Gastroesophageal sphincter (tissue), 4 donors: ENCODE results near the gene TRIM63. TPM values are rescaled to one million over a fixed set of nuclear protein-coding genes. Genes with fewer than 3 reads are reported as not detected.

ENCODE experiments used
- ATAC-seq: fragments of 150-250 bp; one replicate; pipeline ENCODE4 v1.9.1; 2016; ENCODE audit warnings: mild to moderate bottlenecking, moderate library complexity
- H3K27ac ChIP-seq, 4 donors: fragments of 200-600 bp; sonication (generic) in 3 of 4; 1 replicate in 3 of 4; 2 replicates in 1 of 4; pipeline ENCODE4 v1.5.1; 2016 to 2019
- H3K27me3 ChIP-seq: fragments of 200-600 bp; sonication (generic); one replicate; pipeline ENCODE4 v1.5.1; 2019
- H3K36me3 ChIP-seq, 2 donors: fragments of 200-600 bp; sonication (generic); one replicate each; pipeline ENCODE4 v1.5.1; 2019; ENCODE audit warnings: control low read depth in 1 of 2
- H3K4me1 ChIP-seq, 3 donors: fragments of 200-600 bp; sonication (generic); 1 replicate in 2 of 3; 2 replicates in 1 of 3; pipeline ENCODE4 v1.5.1; 2016 to 2019; ENCODE audit warnings: control low read depth in 2 of 3
- H3K4me3 ChIP-seq, 2 donors: fragments of 200-600 bp; sonication (generic); one replicate each; pipeline ENCODE4 v1.5.1; 2019; ENCODE audit warnings: mild to moderate bottlenecking in 1 of 2, moderate library complexity in 1 of 2
- H3K9me3 ChIP-seq, 3 donors: fragments of 200-600 bp; sonication (generic); one replicate each; pipeline ENCODE4 v1.5.1; 2017 to 2019; ENCODE audit warnings: control low read depth in 2 of 3
- EP300 ChIP-seq: sonication (generic); formaldehyde crosslinking; IDR thresholded peaks from one replicate; pipeline ENCODE4 v1.6.1; 2017; ENCODE audit warnings: antibody characterized with exemption, mild to moderate bottlenecking
- POLR2A ChIP-seq, 2 donors: fragments of 450-650 bp; IDR thresholded peaks; one replicate each; pipeline ENCODE4 v1.6.1; 2017; ENCODE audit warnings: antibody characterized with exemption in 2 of 2, mild to moderate bottlenecking in 2 of 2, moderate library complexity in 1 of 2
- POLR2AphosphoS5 ChIP-seq: sonication (generic); formaldehyde crosslinking; IDR thresholded peaks from one replicate; pipeline ENCODE4 v1.6.1; 2017; ENCODE audit warnings: antibody characterized with exemption
- whole genome bisulfite sequencing, 2 donors: methylation state at CpG; one replicate each; pipeline ENCODE4 v1.1.5; 2018; ENCODE audit warnings: low coverage in 1 of 2; 5-methylcytosine and 5-hydroxymethylcytosine counted together
- total RNA-seq, 4 donors: library from RNA; depleted of rRNA; stranded (reverse); fragments of >200 nt; gene quantifications; one replicate each; pipeline ENCODE4 v1.1.0, GENCODE V29; 2016
- TF ChIP-seq, protein P1 (sequence below), 4 experiments: fragments of 200-600 bp in 2 of 4; fragments of 450-650 bp in 2 of 4; sonication (generic) in 1 of 4; IDR thresholded peaks; one replicate each; pipeline ENCODE4 v1.5.1; 2017 to 2019; ENCODE audit warnings: antibody characterized with exemption in 4 of 4, mild to moderate bottlenecking in 2 of 4, moderate library complexity in 2 of 4

Gene TRIM63
- total RNA-seq, 4 donors from 2014 or later, result 0.15 to 2.3 (median 0.82) TPM

GRCh38 chr1:26069941-26070295 is 2.5 kb upstream of the TRIM63 start:
- no peaks in the 10 kb centered on the region for H3K9me3 ChIP-seq
- no peak overlapping the region for H3K27ac ChIP-seq
- 87% methylated on average over 1 of the region's 1 CpG; no CpG with 5 or more reads in 1 of the 2 donors for WGBS, 2 donors
- H3K4me1 ChIP-seq, result no peaks in the 10 kb centered on the region
- no peak overlapping the region for H3K4me3 ChIP-seq
- ATAC-seq, result no peak
- H3K27me3 ChIP-seq, result peaks cover 69% of the 10 kb centered on the region
- no peaks in the 10 kb centered on the region for H3K36me3 ChIP-seq
- no peak for TF ChIP-seq EP300
- TF ChIP-seq, protein P1, sequence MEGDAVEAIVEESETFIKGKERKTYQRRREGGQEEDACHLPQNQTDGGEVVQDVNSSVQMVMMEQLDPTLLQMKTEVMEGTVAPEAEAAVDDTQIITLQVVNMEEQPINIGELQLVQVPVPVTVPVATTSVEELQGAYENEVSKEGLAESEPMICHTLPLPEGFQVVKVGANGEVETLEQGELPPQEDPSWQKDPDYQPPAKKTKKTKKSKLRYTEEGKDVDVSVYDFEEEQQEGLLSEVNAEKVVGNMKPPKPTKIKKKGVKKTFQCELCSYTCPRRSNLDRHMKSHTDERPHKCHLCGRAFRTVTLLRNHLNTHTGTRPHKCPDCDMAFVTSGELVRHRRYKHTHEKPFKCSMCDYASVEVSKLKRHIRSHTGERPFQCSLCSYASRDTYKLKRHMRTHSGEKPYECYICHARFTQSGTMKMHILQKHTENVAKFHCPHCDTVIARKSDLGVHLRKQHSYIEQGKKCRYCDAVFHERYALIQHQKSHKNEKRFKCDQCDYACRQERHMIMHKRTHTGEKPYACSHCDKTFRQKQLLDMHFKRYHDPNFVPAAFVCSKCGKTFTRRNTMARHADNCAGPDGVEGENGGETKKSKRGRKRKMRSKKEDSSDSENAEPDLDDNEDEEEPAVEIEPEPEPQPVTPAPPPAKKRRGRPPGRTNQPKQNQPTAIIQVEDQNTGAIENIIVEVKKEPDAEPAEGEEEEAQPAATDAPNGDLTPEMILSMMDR (IDR thresholded peaks at IDR 0.05), result no peak
- no peak for TF ChIP-seq POLR2AphosphoS5
- TF ChIP-seq POLR2A (IDR thresholded peaks at IDR 0.05), result no peak

DNA sequence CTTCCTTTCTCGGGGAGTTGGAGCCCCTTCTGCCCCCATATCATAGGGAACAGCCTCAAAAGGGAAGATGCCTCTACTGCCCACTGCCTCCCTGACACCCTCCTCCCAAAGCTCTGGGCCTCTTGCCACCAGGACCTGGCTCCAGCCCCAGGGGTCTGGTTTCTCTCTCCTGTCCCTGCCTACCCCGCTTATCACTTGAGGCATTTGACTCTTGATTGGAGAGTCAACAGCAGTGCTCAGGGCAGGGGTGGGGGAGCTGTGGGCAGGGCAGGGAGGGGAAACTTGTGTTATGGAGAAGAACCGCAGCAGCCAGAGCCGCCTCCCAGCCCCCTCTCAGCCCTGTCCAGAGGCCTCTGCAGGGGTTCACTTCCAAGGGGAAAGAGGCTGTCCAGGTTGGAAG is 573 bp downstream of the TRIM63 start:
- Histone ChIP-seq H3K9me3 (no peaks in the 10 kb centered on the region), H3K4me1 (no peaks in the 10 kb centered on the region), H3K27me3 (peaks cover 49% of the 10 kb centered on the region), H3K36me3 (no peaks in the 10 kb centered on the region), H3K27ac (no peak overlapping the region), H3K4me3 (no peak overlapping the region)
- TF ChIP-seq, protein P1 (IDR thresholded peaks at IDR 0.05), result no peak
- TF ChIP-seq POLR2A (IDR thresholded peaks at IDR 0.05) (no peak), EP300 (no peak), POLR2AphosphoS5 (no peak)
- no peak for ATAC-seq
- 60% methylated on average over 1 of the region's 4 CpGs; no CpG with 5 or more reads in 1 of the 2 donors for WGBS, 2 donors

GRCh38 chr1:26066160-26066559 is 1.3 kb downstream of the TRIM63 start:
- no peak for ATAC-seq
- no peaks in the 10 kb centered on the region for H3K36me3 ChIP-seq

DNA sequence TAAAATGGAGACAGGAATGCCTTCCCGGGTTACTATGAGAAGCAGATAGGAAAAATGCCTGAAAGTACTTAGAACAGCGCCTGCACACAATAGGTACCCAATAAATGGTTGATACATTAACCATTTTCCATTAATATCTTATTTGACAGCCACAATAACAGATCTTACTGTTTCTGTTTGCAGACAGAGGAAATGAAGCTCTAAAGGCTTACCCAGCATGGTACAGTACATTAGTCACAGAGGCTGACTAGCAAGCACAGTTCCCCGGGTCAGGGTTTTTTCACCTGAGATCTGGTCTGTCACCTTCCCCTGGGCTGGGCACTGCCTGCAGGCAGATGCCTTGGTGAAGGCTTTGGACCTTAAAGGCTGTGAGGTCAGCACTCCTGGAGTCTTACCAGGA is 2.9 kb downstream of the TRIM63 start:
- Histone ChIP-seq H3K9me3 (no peaks in the 10 kb centered on the region), H3K4me1 (no peaks in the 10 kb centered on the region), H3K27me3 (peaks cover 46% of the 10 kb centered on the region), H3K4me3 (no peak overlapping the region), H3K27ac (no peak overlapping the region), H3K36me3 (no peaks in the 10 kb centered on the region)
- TF ChIP-seq, protein P1 (IDR thresholded peaks at IDR 0.05), result no peak
- TF ChIP-seq POLR2AphosphoS5 (no peak), EP300 (no peak), POLR2A (IDR thresholded peaks at IDR 0.05) (no peak)
- ATAC-seq, result no peak
- 83% methylated on average over 1 to 2 of the region's 3 CpGs for WGBS, 2 donors

More at GRCh38 chr1:26066160-26066559, 1.3 kb downstream of the TRIM63 start:
- 98% methylated on average over 11 of the region's 15 CpGs; no CpG with 5 or more reads in 1 of the 2 donors for WGBS, 2 donors
- no peaks in the 10 kb centered on the region for H3K9me3 ChIP-seq
- TF ChIP-seq POLR2A (IDR thresholded peaks at IDR 0.05) (no peak), EP300 (no peak), POLR2AphosphoS5 (no peak)
- TF ChIP-seq, protein P1 (IDR thresholded peaks at IDR 0.05), result no peak
- no peaks in the 10 kb centered on the region for H3K4me1 ChIP-seq
- H3K4me3 ChIP-seq, result no peak overlapping the region
- peaks cover 42% of the 10 kb centered on the region for H3K27me3 ChIP-seq
- H3K27ac ChIP-seq, result no peak overlapping the region

GRCh38 chr1:26060832-26061574 is 6.4 kb downstream of the TRIM63 start:
- Histone ChIP-seq H3K4me3 (no peak overlapping the region), H3K27ac (no peak overlapping the region), H3K36me3 (no peaks in the 10 kb centered on the region), H3K4me1 (no peaks in the 10 kb centered on the region), H3K9me3 (no peaks in the 10 kb centered on the region), H3K27me3 (peaks cover 35% of the 10 kb centered on the region)
- TF ChIP-seq, protein P1 (IDR thresholded peaks at IDR 0.05), result no peak
- TF ChIP-seq POLR2A (IDR thresholded peaks at IDR 0.05), result no peak
- TF ChIP-seq EP300, result no peak
- TF ChIP-seq POLR2AphosphoS5, result no peak
- WGBS, 2 donors, result 76 to 100% methylated on average over 1 to 5 of the region's 12 CpGs
- ATAC-seq, result no peak
